HL-60 (cell line): ENCODE data around the gene DGCR6.

Experiments
- CTCF ChIP-seq: IDR thresholded peaks from one replicate; pipeline ENCODE4 v1.5.1; 2011; ENCODE audit warnings: low read length, control low read depth, inconsistent platforms; ENCODE audit not compliant: insufficient read depth
- POLR2AphosphoS5 ChIP-seq: IDR thresholded peaks from 2 replicates; pipeline ENCODE4 v1.6.1; 2012; ENCODE audit warnings: low read depth

GRCh38 chr22:18888115-18888514 is 18.0 kb upstream of the DGCR6 start:
- TF ChIP-seq POLR2AphosphoS5 (no peak), CTCF (no peak)
